ENCODE data around the gene SEL1L3. TPM values are rescaled to one million over a fixed set of nuclear protein-coding genes. Genes with fewer than 3 reads are reported as not detected.

SEL1L3 gene
- total RNA-seq, 4 donors from 2014 or later = 2.2 to 29.8 (median 5.4) TPM

- H3K36me3 ChIP-seq = no peaks in the 10 kb centered on the region
- H3K4me1 ChIP-seq = no peaks in the 10 kb centered on the region
- H3K27ac ChIP-seq = no peak overlapping the region
- 73 to 100% methylated on average over 1 of the region's 1 CpG for WGBS, 2 donors (ENCODE audit: low coverage in 1 of 2)
- no peaks in the 10 kb centered on the region for H3K27me3 ChIP-seq
- H3K4me3 ChIP-seq = no peak overlapping the region
- no peaks in the 10 kb centered on the region for H3K9me3 ChIP-seq
- no peak for TF ChIP-seq EP300 (IDR thresholded peaks at IDR 0.05)
- TF ChIP-seq POLR2A (IDR thresholded peaks at IDR 0.05) = no peak
- no peak for TF ChIP-seq POLR2AphosphoS5 (IDR thresholded peaks at IDR 0.05)
- ATAC-seq = no peak
Measured at GRCh38 chr4:25835384-25835783, 27.4 kb downstream of the SEL1L3 start.

DNA sequence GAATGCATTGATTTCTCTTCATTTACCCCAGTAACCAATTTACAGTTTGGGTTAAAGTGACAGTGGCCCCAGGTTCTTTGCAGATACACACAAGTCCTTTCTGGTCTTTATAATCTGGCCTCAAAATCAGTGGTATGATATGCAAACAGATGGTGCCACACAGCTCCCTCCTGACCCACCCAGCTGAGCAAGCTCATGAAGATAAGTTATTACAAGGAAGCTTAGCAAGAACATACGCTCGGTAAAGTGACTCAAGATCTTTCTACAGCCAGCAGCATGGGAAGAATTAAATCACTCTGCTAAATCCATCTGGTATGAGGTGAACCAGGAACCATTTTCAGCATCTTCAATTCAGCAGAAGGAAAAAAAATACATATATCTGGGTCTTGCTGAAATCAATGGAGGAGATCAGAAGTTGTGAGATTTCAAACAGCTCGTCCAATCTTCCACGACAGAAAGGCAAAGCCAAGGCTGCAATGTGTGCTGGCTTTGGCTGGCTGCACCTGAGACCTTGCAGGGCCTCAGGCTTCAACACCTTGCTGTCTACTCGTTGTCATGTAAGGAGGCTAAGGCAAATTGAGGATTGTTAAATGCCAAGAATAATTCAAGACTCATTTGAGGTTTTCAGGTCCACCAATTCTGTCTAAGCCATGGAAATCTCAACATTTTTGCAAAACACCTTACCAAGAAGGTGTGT is 28.2 kb downstream of the SEL1L3 start:
- Histone ChIP-seq H3K9me3 (no peaks in the 10 kb centered on the region), H3K4me1 (no peaks in the 10 kb centered on the region), H3K36me3 (no peaks in the 10 kb centered on the region), H3K4me3 (no peak overlapping the region), H3K27me3 (no peaks in the 10 kb centered on the region), H3K27ac (no peak overlapping the region)
- 79 to 85% methylated on average over 5 of the region's 5 CpGs for WGBS, 2 donors (ENCODE audit: low coverage in 1 of 2)
- TF ChIP-seq POLR2A (IDR thresholded peaks at IDR 0.05) = no peak
- TF ChIP-seq EP300 (IDR thresholded peaks at IDR 0.05) = no peak
- TF ChIP-seq CTCF (IDR thresholded peaks at IDR 0.05) = no peak
- no peak for TF ChIP-seq POLR2AphosphoS5 (IDR thresholded peaks at IDR 0.05)
- ATAC-seq = no peak

DNA sequence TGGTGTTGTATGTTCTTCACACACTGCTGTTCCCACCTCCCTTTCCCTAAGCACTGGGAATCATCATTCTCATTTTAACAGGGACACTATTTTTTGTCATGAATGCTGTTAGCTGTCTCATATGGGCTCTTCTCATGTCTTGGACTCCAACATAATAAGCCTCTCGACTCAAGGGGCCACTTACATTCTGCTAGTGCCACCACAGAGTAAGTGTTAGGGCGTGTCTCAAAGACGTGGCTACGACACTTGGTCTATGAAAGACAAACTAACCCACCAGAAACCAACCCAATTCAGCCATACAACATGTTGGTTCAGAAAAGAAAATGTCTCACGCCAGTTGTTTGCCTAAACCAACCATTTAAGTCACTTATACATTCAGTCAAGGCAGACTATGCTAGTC is 32.2 kb downstream of the SEL1L3 start:
- Histone ChIP-seq H3K27me3 (no peaks in the 10 kb centered on the region), H3K9me3 (no peaks in the 10 kb centered on the region), H3K27ac (no peak overlapping the region), H3K4me3 (no peak overlapping the region), H3K4me1 (no peaks in the 10 kb centered on the region), H3K36me3 (no peaks in the 10 kb centered on the region)
- 83 to 96% methylated on average over 1 to 4 of the region's 5 CpGs for WGBS, 2 donors (ENCODE audit: low coverage in 1 of 2)
- TF ChIP-seq CTCF (IDR thresholded peaks at IDR 0.05) (no peak), POLR2A (IDR thresholded peaks at IDR 0.05) (no peak), EP300 (IDR thresholded peaks at IDR 0.05) (no peak), POLR2AphosphoS5 (IDR thresholded peaks at IDR 0.05) (no peak)
- no peak for ATAC-seq

- Histone ChIP-seq H3K4me3 (no peak overlapping the region), H3K9me3 (no peaks in the 10 kb centered on the region), H3K27me3 (no peaks in the 10 kb centered on the region), H3K36me3 (no peaks in the 10 kb centered on the region), H3K27ac (no peak overlapping the region), H3K4me1 (no peaks in the 10 kb centered on the region)
- 81 to 85% methylated on average over 4 of the region's 4 CpGs for WGBS, 2 donors (ENCODE audit: low coverage in 1 of 2)
- no peak for TF ChIP-seq CTCF (IDR thresholded peaks at IDR 0.05)
- TF ChIP-seq EP300 (IDR thresholded peaks at IDR 0.05) = no peak
- no peak for TF ChIP-seq POLR2AphosphoS5 (IDR thresholded peaks at IDR 0.05)
- TF ChIP-seq POLR2A (IDR thresholded peaks at IDR 0.05) = no peak
- no peak for ATAC-seq
Measured at GRCh38 chr4:25827897-25828296, 34.9 kb downstream of the SEL1L3 start.

GRCh38 chr4:25827373-25827772 is 35.4 kb downstream of the SEL1L3 start:
- no peaks in the 10 kb centered on the region for H3K9me3 ChIP-seq
- no peaks in the 10 kb centered on the region for H3K36me3 ChIP-seq
- H3K4me1 ChIP-seq = no peaks in the 10 kb centered on the region
- H3K27ac ChIP-seq = no peak overlapping the region
- 60 to 72% methylated on average over 3 to 4 of the region's 4 CpGs for WGBS, 2 donors (ENCODE audit: low coverage in 1 of 2)
- no peaks in the 10 kb centered on the region for H3K27me3 ChIP-seq
- TF ChIP-seq POLR2AphosphoS5 (IDR thresholded peaks at IDR 0.05) = no peak
- no peak for TF ChIP-seq CTCF (IDR thresholded peaks at IDR 0.05)
- TF ChIP-seq POLR2A (IDR thresholded peaks at IDR 0.05) = no peak
- no peak for TF ChIP-seq EP300 (IDR thresholded peaks at IDR 0.05)
- no peak for ATAC-seq
- no peak overlapping the region for H3K4me3 ChIP-seq

Measured in gastroesophageal sphincter (tissue), 4 donors.